ENCODE measurements around the gene TBCEL. TPM values are rescaled to one million over a fixed set of nuclear protein-coding genes. Genes with fewer than 3 reads are reported as not detected.

TBCEL gene
- total and polyA plus RNA-seq, 10 of the 15 experiments (the other 5 are each of a cell fraction or from before 2014, with no cell fraction given), result 2.0 to 10.4 (median 7.3) TPM

DNA sequence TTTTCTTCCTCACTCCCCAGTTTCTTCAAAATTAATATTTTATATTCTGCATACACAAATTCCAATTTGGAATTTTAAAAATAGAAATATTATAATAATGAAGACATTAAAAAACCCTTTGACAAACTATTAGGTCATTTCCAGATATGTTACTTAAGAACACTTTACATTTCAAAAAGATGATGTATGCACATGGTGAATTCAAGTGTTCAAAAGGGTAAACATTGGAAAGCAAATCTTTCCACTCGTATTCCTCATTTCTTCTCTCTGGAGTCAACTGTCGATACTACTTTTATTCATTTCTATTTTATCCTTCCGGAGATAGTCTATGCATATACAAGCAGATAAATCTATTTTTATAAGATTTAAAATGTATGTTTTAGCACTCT, 16.7 kb downstream of the TBCEL start:
- Histone ChIP-seq H3K9ac (ENCODE audit: control insufficient read depth, insufficient read depth, low read length) (no peak overlapping the region), H3K27ac (ENCODE audit: control insufficient read depth, insufficient read depth) (no peak overlapping the region), H3K4me2 (ENCODE audit: control insufficient read depth, insufficient read depth) (no peak overlapping the region), H4K20me1 (ENCODE audit: control insufficient read depth, insufficient read depth) (no peaks in the 10 kb centered on the region; the same call in 1 of the 2 replicates), H3K79me2 (ENCODE audit: control insufficient read depth, insufficient read depth, low read length) (peaks cover 2% of the 10 kb centered on the region; the same call in 1 of the 2 replicates), H3K4me3 (no peak overlapping the region), H3K4me1 (ENCODE audit: control insufficient read depth, insufficient read depth, low read length) (peaks cover 7% of the 10 kb centered on the region), H3K9me3 (replicated peaks; ENCODE audit: control insufficient read depth, insufficient read depth, low read length) (no peaks in the 10 kb centered on the region), H3K27me3 (replicated peaks in 1 of 2; ENCODE audit: control insufficient read depth in 2 of 2, insufficient read depth in 2 of 2, low read length in 1 of 2) (no peaks in the 10 kb centered on the region), H2AFZ (ENCODE audit: control insufficient read depth, low read depth, low read length) (no peak overlapping the region), H3K36me3 (ENCODE audit: control insufficient read depth in 2 of 2, insufficient read depth in 2 of 2, low read length in 1 of 2) (0 out of 4 replicates have a peak, but pooled peaks cover 0 to 2% of the 10 kb centered on the region in 2 experiments)
- ChIA-PET SMC1A (ENCODE audit: uncharacterized antibody, unreplicated experiment) (no interaction called here), RAD21 (ENCODE audit: unreplicated experiment) (no interaction called here), CTCF (no interaction called here), POLR2A (no interaction called here)
- no peak for DNase-seq (ENCODE audit: low read depth, low spot score)
- no peak for ATAC-seq
- intact Hi-C loops (cut with micrococcal nuclease; ENCODE audit: unreplicated experiment) (no loop called here), in situ Hi-C loops (cut with MboI) (no loop called here)
- no peak for TF ChIP-seq E2F8 (IDR thresholded peaks at IDR 0.05; ENCODE audit: low read depth, partially characterized antibody)
- TF ChIP-seq SIX5 (IDR thresholded peaks at IDR 0.05; ENCODE audit: low read depth, low read length, severe bottlenecking), result no peak
- TF ChIP-seq EP300 (IDR thresholded peaks at IDR 0.05; ENCODE audit: borderline replicate concordance in 1 of 2, control insufficient read depth in 1 of 2, low read depth in 2 of 2, low read length in 2 of 2), result no peak
- no peak for TF ChIP-seq GABPA (IDR thresholded peaks at IDR 0.05; ENCODE audit: low read depth)
- TF ChIP-seq MTA3 (IDR thresholded peaks at IDR 0.05; ENCODE audit: borderline replicate concordance, low read length), result no peak
- TF ChIP-seq BCL11A (IDR thresholded peaks at IDR 0.05; ENCODE audit: low read depth, low read length), result no peak
- TF ChIP-seq ATF7 (IDR thresholded peaks at IDR 0.05; ENCODE audit: low read depth), result no peak
- TF ChIP-seq BMI1 (IDR thresholded peaks at IDR 0.05; ENCODE audit: borderline replicate concordance), result no peak
- no peak for TF ChIP-seq KDM1A (IDR thresholded peaks at IDR 0.05; ENCODE audit: borderline replicate concordance)
- TF ChIP-seq ZBTB11 (CRISPR knock-in tag; IDR thresholded peaks at IDR 0.05), result no peak
- no peak for TF ChIP-seq FOXM1 (IDR thresholded peaks at IDR 0.05; ENCODE audit: low read depth, low read length)
- TF ChIP-seq CHD1 (IDR thresholded peaks at IDR 0.05; ENCODE audit: low read depth, low read length), result no peak
- no peak for TF ChIP-seq CREB1 (IDR thresholded peaks at IDR 0.05; ENCODE audit: low read depth)
- TF ChIP-seq ZZZ3 (IDR thresholded peaks at IDR 0.05; ENCODE audit: control insufficient read depth, insufficient read length, low read depth), result no peak
- no peak for TF ChIP-seq MAX (IDR thresholded peaks at IDR 0.05; ENCODE audit: low read depth, low read length)
- TF ChIP-seq HDAC6 (IDR thresholded peaks at IDR 0.05; ENCODE audit: unreplicated experiment), result no peak
- no peak for FAIRE-seq
- 96% methylated on average over 3 of the region's 3 CpGs for WGBS (ENCODE audit: insufficient coverage, insufficient replicate concordance, low lambda C conversion rate, missing lambda C conversion rate)
- no TSS peak for BruUV-seq (replicated peaks)
